ENCODE results near the gene TWSG1.

DNA sequence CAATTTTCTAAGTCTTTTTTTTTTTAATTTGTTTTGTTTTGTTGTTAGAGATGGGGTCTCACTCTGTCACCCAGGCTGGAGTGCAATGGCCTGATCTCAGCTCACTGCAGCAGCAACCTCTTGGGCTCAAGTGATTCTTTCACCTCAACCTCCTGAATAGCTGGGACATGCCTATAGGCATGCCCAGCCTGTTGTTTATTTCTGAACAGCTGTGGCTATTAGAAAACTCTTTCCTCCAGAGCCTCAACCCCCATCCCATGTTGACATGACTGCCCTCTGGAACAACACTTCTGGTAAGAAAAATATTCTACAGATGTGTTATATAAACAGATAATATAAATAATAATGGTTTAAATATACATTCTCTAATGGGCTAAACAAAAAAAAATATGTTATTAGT lies 44.4 kb upstream of the TWSG1 start:
- TF ChIP-seq ELK4 (CRISPR knock-in tag; IDR thresholded peaks at IDR 0.05; ENCODE audit: borderline replicate concordance) (no peak), ZNF274 (CRISPR knock-in tag; IDR thresholded peaks at IDR 0.05) (no peak), CTCF (CRISPR knock-in tag; IDR thresholded peaks at IDR 0.05) (no peak), TARDBP (CRISPR knock-in tag; IDR thresholded peaks at IDR 0.05) (no peak), ZSCAN30 (CRISPR knock-in tag; IDR thresholded peaks at IDR 0.05) (no peak), ZNF138 (CRISPR knock-in tag; IDR thresholded peaks at IDR 0.05; ENCODE audit: low read depth) (no peak), ZBTB33 (CRISPR knock-in tag; IDR thresholded peaks at IDR 0.05) (no peak), KDM1A (CRISPR knock-in tag; IDR thresholded peaks at IDR 0.05) (no peak)
- TF ChIP-seq, protein P1, sequence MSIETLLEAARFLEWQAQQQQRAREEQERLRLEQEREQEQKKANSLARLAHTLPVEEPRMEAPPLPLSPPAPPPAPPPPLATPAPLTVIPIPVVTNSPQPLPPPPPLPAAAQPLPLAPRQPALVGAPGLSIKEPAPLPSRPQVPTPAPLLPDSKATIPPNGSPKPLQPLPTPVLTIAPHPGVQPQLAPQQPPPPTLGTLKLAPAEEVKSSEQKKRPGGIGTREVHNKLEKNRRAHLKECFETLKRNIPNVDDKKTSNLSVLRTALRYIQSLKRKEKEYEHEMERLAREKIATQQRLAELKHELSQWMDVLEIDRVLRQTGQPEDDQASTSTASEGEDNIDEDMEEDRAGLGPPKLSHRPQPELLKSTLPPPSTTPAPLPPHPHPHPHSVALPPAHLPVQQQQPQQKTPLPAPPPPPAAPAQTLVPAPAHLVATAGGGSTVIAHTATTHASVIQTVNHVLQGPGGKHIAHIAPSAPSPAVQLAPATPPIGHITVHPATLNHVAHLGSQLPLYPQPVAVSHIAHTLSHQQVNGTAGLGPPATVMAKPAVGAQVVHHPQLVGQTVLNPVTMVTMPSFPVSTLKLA (IDR thresholded peaks at IDR 0.05): no peak

Measured in HepG2 (cell line).